Mesodermal cell (in vitro differentiated cells): Measurements from ENCODE around the gene POM121.
"Not testable (repeated sequence)": the region's sequence is repeated elsewhere in the genome, so short reads cannot be mapped to it uniquely, and the experiment has no call there.

Experiments used
- H3K27ac ChIP-seq: 2 replicates; pipeline ENCODE4 v1.7.0; 2013; ENCODE audit warnings: mild to moderate bottlenecking, low read depth, low read length, moderate library complexity; ENCODE audit not compliant: severe bottlenecking
- H3K36me3 ChIP-seq: 2 replicates; pipeline ENCODE4 v1.7.1; 2013; ENCODE audit warnings: mild to moderate bottlenecking, low read length, moderate library complexity; ENCODE audit not compliant: control insufficient read depth, insufficient read depth
- H3K4me1 ChIP-seq: one replicate; pipeline ENCODE4 v1.7.1; 2013; ENCODE audit warnings: mild to moderate bottlenecking, low read length; ENCODE audit not compliant: insufficient read depth, control insufficient read depth, poor library complexity, severe bottlenecking
- H3K4me3 ChIP-seq: 2 replicates; pipeline ENCODE4 v1.7.0; 2013; ENCODE audit warnings: low read length, control low read depth, mild to moderate bottlenecking; ENCODE audit not compliant: insufficient read depth, poor library complexity, severe bottlenecking; ENCODE audit errors: extremely low read depth
- H3K9me3 ChIP-seq: 2 replicates; pipeline ENCODE4 v1.7.1; 2013; ENCODE audit warnings: mild to moderate bottlenecking, low read length, moderate library complexity; ENCODE audit not compliant: control insufficient read depth
- WGBS, 2 experiments: methylation state at CpG; one replicate each; pipeline ENCODE4 v1.1.5; 2013; ENCODE audit warnings: missing lambda C conversion rate in 2 of 2; ENCODE audit not compliant: insufficient coverage in 2 of 2; 5-methylcytosine and 5-hydroxymethylcytosine counted together

The POM121 gene

GRCh38 chr7:72968980-72969516 lies 44.2 kb downstream of the POM121 start, which contains the start of gene TRIM74:
TRIM74 (minus strand) TSS chr7:72969466; CDS start chr7:72966157, 3,309 bp downstream.
- H3K27ac ChIP-seq, H3K36me3 ChIP-seq, H3K4me1 ChIP-seq, H3K4me3 ChIP-seq, H3K9me3 ChIP-seq: not testable (repeated sequence)
- WGBS, 2 experiments, result 90% methylated on average over 2 of the region's 36 CpGs; no CpG with 5 or more reads in 1 of the 2 experiments

- H3K4me3 ChIP-seq, H3K27ac ChIP-seq, H3K9me3 ChIP-seq, H3K36me3 ChIP-seq, H3K4me1 ChIP-seq: not testable (repeated sequence)
- WGBS, 2 experiments, result no CpG with 5 or more reads among the region's 29 CpGs
Observed at GRCh38 chr7:72969688-72970087, 44.8 kb downstream of the POM121 start.

- not testable (repeated sequence) for H3K36me3 ChIP-seq, H3K4me3 ChIP-seq, H3K9me3 ChIP-seq, H3K4me1 ChIP-seq, H3K27ac ChIP-seq
- no CpG with 5 or more reads among the region's 6 CpGs for WGBS, 2 experiments
Observed at GRCh38 chr7:72971505-72971904, 46.6 kb downstream of the POM121 start.

DNA sequence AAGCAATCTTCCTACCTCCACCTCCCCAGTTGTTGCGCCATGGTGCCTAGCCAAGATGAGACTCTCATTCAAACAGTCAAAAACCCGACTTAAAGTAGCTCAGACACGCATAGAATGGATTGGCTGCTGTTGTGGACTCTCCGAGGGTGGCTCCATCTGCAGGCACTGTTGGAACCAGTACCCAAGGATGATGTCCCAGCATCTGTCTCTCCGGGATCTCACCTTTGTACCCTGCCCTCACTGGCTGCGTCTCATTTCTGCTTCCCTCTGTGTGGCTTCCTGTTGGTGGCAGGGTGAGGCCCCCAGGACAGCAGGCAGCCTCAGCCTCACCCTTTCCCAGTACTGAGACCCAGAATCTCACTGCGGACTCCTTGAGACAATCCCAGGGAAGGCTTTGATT lies 49.9 kb downstream of the POM121 start:
- not testable (repeated sequence) for H3K4me3 ChIP-seq, H3K27ac ChIP-seq, H3K4me1 ChIP-seq, H3K36me3 ChIP-seq, H3K9me3 ChIP-seq
- WGBS, 2 experiments, result no CpG with 5 or more reads among the region's 7 CpGs

GRCh38 chr7:72975656-72976286 lies 50.9 kb downstream of the POM121 start:
- 100% methylated on average over 4 of the region's 55 CpGs; no CpG with 5 or more reads in 1 of the 2 experiments for WGBS, 2 experiments
- H3K27ac ChIP-seq, H3K36me3 ChIP-seq, H3K9me3 ChIP-seq, H3K4me1 ChIP-seq, H3K4me3 ChIP-seq: not testable (repeated sequence)

GRCh38 chr7:72976434-72976833 lies 51.5 kb downstream of the POM121 start:
- not testable (repeated sequence) for H3K4me3 ChIP-seq, H3K36me3 ChIP-seq, H3K27ac ChIP-seq, H3K9me3 ChIP-seq, H3K4me1 ChIP-seq
- no CpG with 5 or more reads among the region's 12 CpGs for WGBS, 2 experiments

GRCh38 chr7:72980382-72980781 lies 55.5 kb downstream of the POM121 start:
- not testable (repeated sequence) for H3K9me3 ChIP-seq, H3K27ac ChIP-seq, H3K4me1 ChIP-seq, H3K36me3 ChIP-seq, H3K4me3 ChIP-seq
- WGBS, 2 experiments, result no CpG with 5 or more reads among the region's 6 CpGs

GRCh38 chr7:72982084-72982483 lies 57.2 kb downstream of the POM121 start:
- H3K27ac ChIP-seq, result not testable (repeated sequence)
- no CpG with 5 or more reads among the region's 11 CpGs for WGBS, 2 experiments

DNA sequence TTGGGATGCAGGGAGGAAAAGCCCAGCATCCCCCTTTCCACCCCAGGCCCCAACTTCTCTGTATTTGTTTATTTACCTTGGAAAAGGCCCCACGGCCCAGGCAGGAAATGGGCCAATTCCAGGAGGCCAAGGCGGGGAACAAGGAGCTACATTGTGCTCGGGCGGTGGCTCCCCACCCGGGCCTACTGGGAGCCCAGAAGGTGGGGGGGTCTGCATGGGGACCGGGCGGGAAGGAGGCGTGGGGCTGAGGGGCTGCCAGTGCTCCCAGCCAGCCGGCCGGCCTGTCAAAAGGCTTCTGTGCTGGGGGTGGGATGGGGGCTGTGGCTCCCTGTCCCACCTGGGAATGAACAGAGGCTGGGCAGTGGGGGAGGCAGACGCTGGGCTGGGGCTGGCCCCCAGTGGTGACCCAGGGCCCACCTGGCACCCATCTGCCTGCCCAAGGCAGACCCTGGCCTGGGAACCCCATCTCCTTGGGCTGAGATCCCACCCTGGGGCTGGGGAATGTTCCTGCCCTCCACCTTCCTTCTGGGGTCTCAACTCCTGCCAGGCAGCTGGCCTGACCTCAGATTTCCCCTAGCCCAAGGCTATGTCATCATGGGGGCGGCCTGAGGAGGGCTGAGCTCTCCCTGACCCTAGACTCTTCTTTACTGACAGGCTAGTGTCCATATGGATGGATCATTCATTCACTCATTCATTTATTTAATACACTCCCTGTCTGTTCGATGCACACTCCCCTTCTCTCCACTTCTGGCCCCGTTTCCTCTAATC lies 65.4 kb downstream of the POM121 start:
- H3K4me1 ChIP-seq, H3K9me3 ChIP-seq, H3K4me3 ChIP-seq, H3K27ac ChIP-seq, H3K36me3 ChIP-seq: not testable (repeated sequence)
- WGBS, 2 experiments, result no CpG with 5 or more reads among the region's 14 CpGs

More at GRCh38 chr7:72982084-72982483, 57.2 kb downstream of the POM121 start:
- not testable (repeated sequence) for H3K9me3 ChIP-seq, H3K4me1 ChIP-seq, H3K36me3 ChIP-seq, H3K4me3 ChIP-seq

- not testable (repeated sequence) for H3K4me1 ChIP-seq, H3K36me3 ChIP-seq, H3K4me3 ChIP-seq, H3K27ac ChIP-seq, H3K9me3 ChIP-seq
- WGBS, 2 experiments, result no CpG with 5 or more reads among the region's 8 CpGs
Observed at GRCh38 chr7:72995484-72995883, 70.6 kb downstream of the POM121 start.

DNA sequence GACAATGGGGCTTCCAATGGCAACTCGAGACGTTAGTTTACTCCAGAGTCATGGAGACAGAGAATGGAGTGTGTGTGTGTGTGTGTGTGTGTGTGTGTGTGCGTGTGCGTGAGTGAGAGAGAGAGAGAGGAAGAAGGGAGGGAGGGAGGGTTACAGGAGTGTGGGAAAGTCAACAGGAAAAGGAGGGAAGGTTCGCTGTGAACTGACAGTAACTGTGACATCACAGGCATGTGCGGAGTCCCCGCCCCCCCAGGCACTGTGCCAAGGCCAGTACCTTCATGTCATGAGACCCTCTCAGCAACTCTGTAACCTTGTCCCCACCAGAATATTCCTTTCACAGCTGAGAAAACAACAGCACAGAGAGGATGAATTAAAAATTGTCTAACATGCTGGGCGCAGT lies 72.6 kb downstream of the POM121 start:
- no CpG with 5 or more reads among the region's 8 CpGs for WGBS, 2 experiments
- H3K9me3 ChIP-seq, H3K4me3 ChIP-seq, H3K27ac ChIP-seq, H3K4me1 ChIP-seq, H3K36me3 ChIP-seq: not testable (repeated sequence)
